Fibroblast of the aortic adventitia (primary cell): ENCODE measurements around the gene R3HCC1L. TPM values are rescaled to one million over a fixed set of nuclear protein-coding genes. Genes with fewer than 3 reads are reported as not detected.

Source experiments
- DNase-seq: peaks from one replicate; pipeline ENCODE4 v3.0.0-alpha.2; 2010; ENCODE audit warnings: low read depth
- H3K4me3 ChIP-seq: 2 replicates; pipeline ENCODE4 v1.5.1; 2011; ENCODE audit warnings: low read depth, mild to moderate bottlenecking, control low read depth, low read length, moderate library complexity
- total RNA-seq: library from RNA; depleted of rRNA; stranded (reverse); fragments of >200 nt; gene quantifications from 2 replicates; pipeline ENCODE4 v1.2.3, GENCODE V29; 2012; ENCODE audit warnings: low replicate concordance
- TF ChIP-seq, protein P1 (sequence below): IDR thresholded peaks from 2 replicates; pipeline ENCODE4 v1.5.1; 2011; ENCODE audit warnings: mild to moderate bottlenecking, low read length, control low read depth, inconsistent platforms; ENCODE audit not compliant: insufficient read depth

The R3HCC1L gene
- total RNA-seq, 1 donor: 10.8 TPM

DNA sequence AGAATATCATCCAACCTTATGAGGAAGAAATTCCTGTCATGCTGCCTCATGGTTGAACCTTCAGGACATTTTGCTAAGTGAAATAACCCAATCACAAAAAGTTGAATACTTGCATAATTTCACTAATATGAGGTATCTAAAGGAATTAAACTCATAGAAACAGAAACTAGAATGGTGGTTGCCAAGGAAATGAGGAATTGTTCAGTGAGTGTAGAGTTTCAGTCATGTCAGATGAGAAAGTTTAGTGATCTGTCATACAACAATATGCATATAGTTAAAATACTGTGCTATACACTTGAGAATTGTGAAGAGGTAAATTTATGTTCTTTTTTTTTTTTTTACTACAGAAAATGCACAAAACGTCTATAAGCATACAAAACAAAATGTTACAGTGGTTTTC is 60.7 kb downstream of the R3HCC1L start:
- TF ChIP-seq, protein P1, sequence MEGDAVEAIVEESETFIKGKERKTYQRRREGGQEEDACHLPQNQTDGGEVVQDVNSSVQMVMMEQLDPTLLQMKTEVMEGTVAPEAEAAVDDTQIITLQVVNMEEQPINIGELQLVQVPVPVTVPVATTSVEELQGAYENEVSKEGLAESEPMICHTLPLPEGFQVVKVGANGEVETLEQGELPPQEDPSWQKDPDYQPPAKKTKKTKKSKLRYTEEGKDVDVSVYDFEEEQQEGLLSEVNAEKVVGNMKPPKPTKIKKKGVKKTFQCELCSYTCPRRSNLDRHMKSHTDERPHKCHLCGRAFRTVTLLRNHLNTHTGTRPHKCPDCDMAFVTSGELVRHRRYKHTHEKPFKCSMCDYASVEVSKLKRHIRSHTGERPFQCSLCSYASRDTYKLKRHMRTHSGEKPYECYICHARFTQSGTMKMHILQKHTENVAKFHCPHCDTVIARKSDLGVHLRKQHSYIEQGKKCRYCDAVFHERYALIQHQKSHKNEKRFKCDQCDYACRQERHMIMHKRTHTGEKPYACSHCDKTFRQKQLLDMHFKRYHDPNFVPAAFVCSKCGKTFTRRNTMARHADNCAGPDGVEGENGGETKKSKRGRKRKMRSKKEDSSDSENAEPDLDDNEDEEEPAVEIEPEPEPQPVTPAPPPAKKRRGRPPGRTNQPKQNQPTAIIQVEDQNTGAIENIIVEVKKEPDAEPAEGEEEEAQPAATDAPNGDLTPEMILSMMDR: no peak
- H3K4me3 ChIP-seq: no peak overlapping the region

DNA sequence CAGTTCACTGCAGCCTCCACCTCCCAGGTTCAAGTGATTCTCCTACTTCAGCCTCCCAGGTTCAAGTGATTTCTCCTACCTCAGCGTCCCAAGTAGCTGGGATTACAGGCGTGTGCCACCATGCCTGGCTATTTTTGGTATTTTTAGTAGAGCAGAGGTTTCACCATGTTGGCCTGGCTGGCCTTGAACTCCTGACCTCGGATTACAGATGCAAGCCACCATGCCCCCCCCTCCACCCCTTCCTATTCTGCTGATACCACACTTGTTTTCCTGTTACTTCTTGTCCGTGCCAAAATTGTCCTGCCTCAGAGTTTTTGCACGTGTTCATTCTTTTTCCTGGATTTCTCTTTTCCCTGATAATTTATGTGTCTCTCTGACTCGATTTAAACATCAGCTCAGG is 62.5 kb downstream of the R3HCC1L start:
- H3K4me3 ChIP-seq: no peak overlapping the region
- DNase-seq: no peak
- TF ChIP-seq, protein P1: no peak

More for the DNA sequence above, 60.7 kb downstream of the R3HCC1L start:
- DNase-seq: no peak

DNA sequence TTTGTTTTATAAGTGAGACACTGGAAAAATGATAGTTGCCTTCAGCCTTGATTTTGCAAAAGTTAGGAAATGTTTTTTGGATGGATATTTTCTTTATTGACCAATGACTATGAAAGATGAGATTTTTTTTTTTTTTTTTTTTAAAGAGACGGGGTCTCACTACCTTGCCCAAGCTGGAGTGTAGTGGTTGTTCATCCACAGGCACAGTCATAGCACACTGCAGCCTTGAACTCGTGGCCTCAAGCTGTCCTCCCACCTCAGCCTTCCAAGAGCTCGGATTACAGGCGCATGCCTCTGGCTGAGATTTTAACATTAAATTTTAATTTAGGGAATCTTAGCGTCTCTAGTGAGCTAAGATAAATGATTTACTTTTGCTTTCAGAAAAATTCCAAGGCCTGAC is 67.3 kb downstream of the R3HCC1L start:
- no peak overlapping the region for H3K4me3 ChIP-seq
- DNase-seq: no peak
- TF ChIP-seq, protein P1: no peak

DNA sequence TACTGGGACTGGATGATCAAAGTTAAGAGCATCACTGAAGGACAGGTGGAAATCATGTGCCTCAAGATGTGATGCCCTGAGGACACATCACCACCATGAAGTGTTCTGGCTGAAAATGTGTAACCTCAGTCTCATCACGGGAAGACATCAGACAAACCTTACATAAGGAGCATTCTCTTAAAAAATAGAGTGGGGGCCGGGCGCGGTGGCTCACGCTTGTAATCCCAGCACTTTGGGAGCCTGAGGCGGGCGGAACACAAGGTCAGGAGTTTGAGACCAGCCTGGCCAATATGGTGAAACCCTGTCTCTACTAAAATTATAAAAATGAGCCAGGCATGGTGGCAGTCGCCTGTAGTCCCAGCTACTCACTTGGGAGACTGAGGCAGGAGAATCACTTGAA is 67.9 kb downstream of the R3HCC1L start:
- DNase-seq: no peak
- TF ChIP-seq, protein P1: no peak
- no peak overlapping the region for H3K4me3 ChIP-seq

DNA sequence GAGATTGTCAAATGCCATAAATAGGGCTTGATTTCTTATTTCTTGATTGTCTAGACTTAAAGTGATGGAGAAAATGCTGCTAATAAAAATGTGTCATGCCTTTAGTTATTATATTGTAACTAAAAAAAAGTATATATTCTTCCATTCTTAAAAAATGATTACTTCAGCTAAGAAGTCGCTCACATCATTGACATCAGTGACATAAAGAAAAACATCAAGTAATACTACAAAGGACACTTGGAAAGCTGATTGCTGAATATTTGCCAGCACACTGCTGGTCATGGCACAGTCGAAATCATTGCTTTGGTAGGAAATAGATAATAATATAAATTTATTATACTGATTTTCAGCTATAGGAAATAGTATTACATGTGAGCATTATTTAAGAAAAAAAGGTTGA is 70.9 kb downstream of the R3HCC1L start:
- TF ChIP-seq, protein P1: no peak
- no peak for DNase-seq
- no peak overlapping the region for H3K4me3 ChIP-seq

DNA sequence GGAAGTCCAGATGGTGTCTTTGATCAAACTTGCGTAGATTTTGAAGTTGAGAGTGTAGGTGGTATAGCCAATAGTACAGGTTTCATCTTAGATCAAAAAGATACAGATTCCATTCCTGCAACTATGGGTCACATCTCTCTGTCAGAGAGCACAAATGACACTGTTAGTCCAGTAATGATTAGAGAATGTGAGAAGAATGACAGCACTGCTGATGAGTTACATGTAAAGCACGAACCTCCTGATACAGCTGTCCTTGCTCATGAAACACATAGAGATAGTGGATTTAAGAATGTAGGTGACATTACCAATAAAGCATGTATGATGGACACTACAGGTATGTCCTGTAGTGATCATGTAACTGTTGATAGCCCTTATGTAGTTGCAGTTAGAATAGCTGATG is 74.5 kb downstream of the R3HCC1L start:
- TF ChIP-seq, protein P1: no peak
- no peak overlapping the region for H3K4me3 ChIP-seq
- DNase-seq: no peak

DNA sequence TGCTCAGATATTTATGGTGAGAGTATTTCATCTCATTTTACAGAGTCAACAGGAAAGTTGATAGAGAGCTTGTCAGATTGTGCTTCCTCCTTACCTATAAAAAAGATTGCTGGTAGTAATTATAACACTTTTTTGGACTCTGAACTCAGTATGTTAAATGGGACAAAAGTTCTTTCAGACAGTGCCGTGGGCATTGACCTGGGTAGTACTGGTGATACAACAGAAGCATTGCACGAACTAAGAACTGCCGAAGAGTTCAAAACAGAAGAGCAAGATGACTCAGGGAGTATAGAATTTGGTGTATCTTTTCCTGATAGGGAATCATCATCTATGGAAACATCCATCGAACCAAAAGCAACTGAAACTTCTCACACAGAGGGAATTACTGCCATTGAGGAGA is 75.0 kb downstream of the R3HCC1L start:
- no peak for DNase-seq
- no peak overlapping the region for H3K4me3 ChIP-seq
- TF ChIP-seq, protein P1: no peak
